ENCODE measurements around the gene JAKMIP2.
A peak's percentile ranks its signal among the peaks of the same experiment; 100 is the strongest.

JAKMIP2 gene

DNA sequence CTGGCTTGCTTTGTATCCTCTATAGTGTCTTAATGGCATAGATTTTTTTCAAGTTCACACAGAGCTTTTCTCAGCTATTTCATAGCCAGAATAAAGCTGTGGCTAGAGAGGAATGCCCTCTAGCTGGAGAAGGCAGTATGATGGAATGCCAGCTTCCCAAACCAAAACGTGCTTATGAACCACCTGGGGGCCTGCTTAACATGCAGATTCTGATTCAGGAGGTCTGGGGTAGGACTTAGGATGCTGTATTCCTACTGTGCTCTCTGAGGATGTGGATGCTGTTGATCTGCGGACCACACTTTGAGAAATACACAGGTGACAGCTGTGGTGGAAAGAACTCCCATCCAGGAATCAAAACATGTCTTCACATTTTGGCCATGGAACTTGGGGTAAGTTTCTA is 222.8 kb downstream of the JAKMIP2 start:
- Histone ChIP-seq H2BK12ac (ENCODE audit: low read length) (peak overlapping the region; percentile 96), H3K79me1 (ENCODE audit: low read length) (peaks cover 8% of the 10 kb centered on the region), H4K12ac (ENCODE audit: low read depth, low read length) (no peak overlapping the region), H2AK5ac (ENCODE audit: low read length) (no peak overlapping the region), H3K18ac (ENCODE audit: low read length) (no peak overlapping the region), H2BK5ac (ENCODE audit: low read depth, low read length, poor library complexity) (no peak overlapping the region), H2BK120ac (ENCODE audit: insufficient read depth, low read length, poor library complexity) (peak overlapping the region; percentile 3), H3K9ac (ENCODE audit: low read length) (no peak overlapping the region), H2AFZ (ENCODE audit: insufficient read depth, low read length, poor library complexity) (no peak overlapping the region), H3K4ac (ENCODE audit: low read depth, low read length) (no peak overlapping the region), H3K27me3 (ENCODE audit: insufficient read depth, low read length) (no peaks in the 10 kb centered on the region), H3K9me3 (ENCODE audit: insufficient read depth, low read depth, low read length) (no peaks in the 10 kb centered on the region), H4K91ac (ENCODE audit: low read depth, low read length) (no peak overlapping the region), H3K14ac (ENCODE audit: low read length) (no peak overlapping the region), H3K23ac (ENCODE audit: low read length) (no peak overlapping the region), H4K8ac (ENCODE audit: low read depth, low read length) (no peak overlapping the region), H3K79me2 (ENCODE audit: control insufficient read depth, insufficient read depth, low read length, poor library complexity) (no peaks in the 10 kb centered on the region), H3K4me3 (ENCODE audit: low read depth, low read length) (no peak overlapping the region), H3K27ac (ENCODE audit: low read depth, low read length) (no peak overlapping the region), H3K4me2 (ENCODE audit: low read length) (no peak overlapping the region), H3K4me1 (ENCODE audit: control insufficient read depth in 1 of 2, insufficient read depth in 2 of 2, low read length in 2 of 2) (peaks cover 0 to 5% of the 10 kb centered on the region in 2 experiments), H3K36me3 (ENCODE audit: control insufficient read depth in 1 of 2, insufficient read depth in 2 of 2, low read length in 2 of 2) (no peaks in the 10 kb centered on the region)
- DNase-seq = no peak
- WGBS (ENCODE audit: extremely low coverage, insufficient coverage, insufficient read length) = no CpG with 5 or more reads among the region's 2 CpGs

DNA sequence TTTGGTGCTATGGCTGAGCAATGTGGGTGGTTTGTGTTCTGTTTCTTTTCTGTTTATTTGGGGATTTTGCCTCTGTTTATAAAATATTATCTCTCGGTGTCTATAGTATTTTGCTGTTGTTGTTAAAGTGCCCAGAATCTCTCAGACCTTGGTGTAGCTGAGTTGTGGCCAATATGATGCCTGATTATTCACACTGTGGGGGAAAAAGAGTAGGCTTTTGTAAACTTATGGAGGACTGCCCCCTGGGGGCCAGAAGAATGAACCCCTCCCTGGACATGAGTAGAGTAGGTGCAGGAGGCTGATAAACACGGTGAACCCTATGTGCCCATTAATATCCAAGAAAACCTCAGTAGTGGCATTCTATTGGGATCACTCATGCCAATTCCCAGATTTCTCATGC is 223.7 kb downstream of the JAKMIP2 start:
- no peak overlapping the region for H2BK12ac ChIP-seq (ENCODE audit: low read length)
- no peak overlapping the region for H3K4ac ChIP-seq (ENCODE audit: low read depth, low read length)
- DNase-seq = peak in 1 of 2 donors; percentile 29
- H3K18ac ChIP-seq (ENCODE audit: low read length) = no peak overlapping the region
- peaks cover 8% of the 10 kb centered on the region for H3K79me1 ChIP-seq (ENCODE audit: low read length)
- H3K23ac ChIP-seq (ENCODE audit: low read length) = no peak overlapping the region
- H2BK120ac ChIP-seq (ENCODE audit: insufficient read depth, low read length, poor library complexity) = no peak overlapping the region
- H3K9ac ChIP-seq (ENCODE audit: low read length) = no peak overlapping the region
- H3K27me3 ChIP-seq (ENCODE audit: insufficient read depth, low read length) = no peaks in the 10 kb centered on the region
- no peak overlapping the region for H3K14ac ChIP-seq (ENCODE audit: low read length)
- no peak overlapping the region for H4K8ac ChIP-seq (ENCODE audit: low read depth, low read length)
- H2AK5ac ChIP-seq (ENCODE audit: low read length) = no peak overlapping the region
- H4K91ac ChIP-seq (ENCODE audit: low read depth, low read length) = no peak overlapping the region
- H3K4me3 ChIP-seq (ENCODE audit: low read depth, low read length) = no peak overlapping the region
- H3K4me1 ChIP-seq (ENCODE audit: control insufficient read depth in 1 of 2, insufficient read depth in 2 of 2, low read length in 2 of 2) = peaks cover under 1 to 8% of the 10 kb centered on the region in 2 experiments
- no peak overlapping the region for H4K12ac ChIP-seq (ENCODE audit: low read depth, low read length)
- no peak overlapping the region for H2BK5ac ChIP-seq (ENCODE audit: low read depth, low read length, poor library complexity)
- H3K9me3 ChIP-seq (ENCODE audit: insufficient read depth, low read depth, low read length) = no peaks in the 10 kb centered on the region
- H3K36me3 ChIP-seq (ENCODE audit: control insufficient read depth in 1 of 2, insufficient read depth in 2 of 2, low read length in 2 of 2) = no peaks in the 10 kb centered on the region
- no peak overlapping the region for H3K4me2 ChIP-seq (ENCODE audit: low read length)
- H3K79me2 ChIP-seq (ENCODE audit: control insufficient read depth, insufficient read depth, low read length, poor library complexity) = no peaks in the 10 kb centered on the region
- no peak overlapping the region for H3K27ac ChIP-seq (ENCODE audit: low read depth, low read length)
- no peak overlapping the region for H2AFZ ChIP-seq (ENCODE audit: insufficient read depth, low read length, poor library complexity)
- WGBS (ENCODE audit: extremely low coverage, insufficient coverage, insufficient read length) = no CpG with 5 or more reads among the region's 2 CpGs

DNA sequence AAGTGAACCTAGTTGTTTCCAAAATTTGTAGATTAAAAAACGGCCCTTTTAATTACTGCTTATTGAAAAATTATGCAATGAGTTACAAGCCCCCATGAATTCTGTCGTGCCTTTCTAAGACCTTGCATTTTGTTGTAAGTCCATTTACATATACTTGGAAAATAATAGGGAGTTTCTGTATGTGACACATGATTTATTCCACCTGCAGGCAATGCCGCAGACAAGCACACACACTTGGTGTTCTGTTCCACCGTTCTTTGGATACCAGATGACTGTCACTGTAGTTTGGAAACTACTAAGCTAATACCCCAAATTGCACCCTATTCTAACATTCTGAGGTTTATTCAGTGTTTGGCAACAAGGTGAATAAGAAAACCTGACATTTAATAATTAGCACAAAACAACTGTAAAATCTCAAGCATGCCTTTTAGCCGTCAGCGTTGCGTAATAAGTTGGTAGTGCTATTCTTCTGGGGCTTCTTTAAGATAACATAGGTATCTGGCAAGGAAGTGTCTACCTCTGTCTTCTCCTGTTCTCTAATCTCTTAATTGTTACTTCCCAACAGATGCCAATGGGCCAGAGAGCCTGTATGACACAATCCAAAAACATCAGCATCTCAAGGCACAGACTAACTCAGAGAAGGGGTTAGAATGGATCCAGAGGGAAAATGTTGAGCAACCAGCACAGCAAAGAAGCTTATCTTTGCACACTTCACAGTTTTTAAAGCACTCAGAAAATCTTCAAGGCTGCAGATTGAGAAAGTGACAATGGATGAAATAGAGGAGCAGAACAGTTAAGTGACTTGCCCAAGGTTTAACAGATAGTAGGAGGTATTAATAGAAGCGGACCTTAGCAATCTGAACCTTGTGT is 224.4 kb downstream of the JAKMIP2 start:
- Histone ChIP-seq H2BK5ac (ENCODE audit: low read depth, low read length, poor library complexity) (no peak overlapping the region), H3K4me1 (ENCODE audit: control insufficient read depth in 1 of 2, insufficient read depth in 2 of 2, low read length in 2 of 2) (peaks cover 5 to 10% of the 10 kb centered on the region in 2 experiments), H4K8ac (ENCODE audit: low read depth, low read length) (no peak overlapping the region), H3K4me2 (ENCODE audit: low read length) (no peak overlapping the region), H3K79me2 (ENCODE audit: control insufficient read depth, insufficient read depth, low read length, poor library complexity) (no peaks in the 10 kb centered on the region), H4K91ac (ENCODE audit: low read depth, low read length) (no peak overlapping the region), H3K9me3 (ENCODE audit: insufficient read depth, low read depth, low read length) (no peaks in the 10 kb centered on the region), H3K23ac (ENCODE audit: low read length) (no peak overlapping the region), H3K27ac (ENCODE audit: low read depth, low read length) (peak overlapping the region; percentile 33), H3K79me1 (ENCODE audit: low read length) (peaks cover 14% of the 10 kb centered on the region), H2BK12ac (ENCODE audit: low read length) (no peak overlapping the region), H3K18ac (ENCODE audit: low read length) (no peak overlapping the region), H3K9ac (ENCODE audit: low read length) (no peak overlapping the region), H3K4ac (ENCODE audit: low read depth, low read length) (no peak overlapping the region), H3K27me3 (ENCODE audit: insufficient read depth, low read length) (no peaks in the 10 kb centered on the region), H3K36me3 (ENCODE audit: control insufficient read depth in 1 of 2, insufficient read depth in 2 of 2, low read length in 2 of 2) (no peaks in the 10 kb centered on the region), H2AK5ac (ENCODE audit: low read length) (no peak overlapping the region), H3K4me3 (ENCODE audit: low read depth, low read length) (no peak overlapping the region), H2AFZ (ENCODE audit: insufficient read depth, low read length, poor library complexity) (no peak overlapping the region), H2BK120ac (ENCODE audit: insufficient read depth, low read length, poor library complexity) (no peak overlapping the region), H3K14ac (ENCODE audit: low read length) (no peak overlapping the region), H4K12ac (ENCODE audit: low read depth, low read length) (no peak overlapping the region)
- no CpG with 5 or more reads among the region's 8 CpGs for WGBS (ENCODE audit: extremely low coverage, insufficient coverage, insufficient read length)
- peak; percentile 40 to 75 for DNase-seq

DNA sequence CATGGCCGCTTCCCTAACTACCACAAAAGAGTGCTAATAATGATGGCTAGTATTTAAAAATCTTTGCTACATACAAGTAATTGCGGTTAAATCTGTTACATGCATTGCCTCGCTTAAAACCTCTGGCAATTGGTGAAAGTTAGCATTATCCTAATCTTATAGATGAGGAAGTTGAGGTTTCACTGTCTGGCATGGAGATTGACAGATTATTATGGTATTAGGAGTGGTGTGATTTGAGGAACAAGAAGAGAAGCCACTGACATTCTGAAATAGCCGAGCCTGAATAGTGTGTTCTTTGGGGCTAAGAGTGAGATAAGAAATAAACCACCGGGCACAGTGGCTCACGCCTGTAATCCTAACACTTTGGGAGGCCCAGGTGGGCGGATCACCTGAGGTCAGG is 227.4 kb downstream of the JAKMIP2 start:
- no peak overlapping the region for H2AFZ ChIP-seq (ENCODE audit: insufficient read depth, low read length, poor library complexity)
- no peak for DNase-seq
- peak overlapping the region; percentile 53 for H2BK120ac ChIP-seq (ENCODE audit: insufficient read depth, low read length, poor library complexity)
- no peak overlapping the region for H3K4ac ChIP-seq (ENCODE audit: low read depth, low read length)
- no peak overlapping the region for H3K14ac ChIP-seq (ENCODE audit: low read length)
- H3K36me3 ChIP-seq (ENCODE audit: control insufficient read depth in 1 of 2, insufficient read depth in 2 of 2, low read length in 2 of 2) = no peaks in the 10 kb centered on the region
- peak overlapping the region; percentile 51 for H4K91ac ChIP-seq (ENCODE audit: low read depth, low read length)
- no peak overlapping the region for H3K4me3 ChIP-seq (ENCODE audit: low read depth, low read length)
- H2BK5ac ChIP-seq (ENCODE audit: low read depth, low read length, poor library complexity) = no peak overlapping the region
- peaks cover 7 to 12% of the 10 kb centered on the region in 2 experiments for H3K4me1 ChIP-seq (ENCODE audit: control insufficient read depth in 1 of 2, insufficient read depth in 2 of 2, low read length in 2 of 2)
- no CpG with 5 or more reads among the region's 7 CpGs for WGBS (ENCODE audit: extremely low coverage, insufficient coverage, insufficient read length)
- H3K4me2 ChIP-seq (ENCODE audit: low read length) = no peak overlapping the region
- no peak overlapping the region for H2AK5ac ChIP-seq (ENCODE audit: low read length)
- H3K79me2 ChIP-seq (ENCODE audit: control insufficient read depth, insufficient read depth, low read length, poor library complexity) = no peaks in the 10 kb centered on the region
- no peak overlapping the region for H3K23ac ChIP-seq (ENCODE audit: low read length)
- H2BK12ac ChIP-seq (ENCODE audit: low read length) = no peak overlapping the region
- peaks cover 18% of the 10 kb centered on the region for H3K79me1 ChIP-seq (ENCODE audit: low read length)
- H3K9ac ChIP-seq (ENCODE audit: low read length) = no peak overlapping the region
- no peak overlapping the region for H4K8ac ChIP-seq (ENCODE audit: low read depth, low read length)
- H3K27ac ChIP-seq (ENCODE audit: low read depth, low read length) = no peak overlapping the region
- H3K18ac ChIP-seq (ENCODE audit: low read length) = no peak overlapping the region
- no peaks in the 10 kb centered on the region for H3K9me3 ChIP-seq (ENCODE audit: insufficient read depth, low read depth, low read length)
- no peaks in the 10 kb centered on the region for H3K27me3 ChIP-seq (ENCODE audit: insufficient read depth, low read length)
- H4K12ac ChIP-seq (ENCODE audit: low read depth, low read length) = no peak overlapping the region
